Keratinocyte (primary cell): Measurements from ENCODE around the gene ABCB11. TPM values are rescaled to one million over a fixed set of nuclear protein-coding genes. Genes with fewer than 3 reads are reported as not detected.

Experiments
- DNase-seq: peaks from one replicate; pipeline ENCODE4 v3.0.0-alpha.2; 2011; ENCODE audit warnings: low read depth, missing footprints, low spot score
- FAIRE-seq: peaks from 2 replicates; lab custom pipeline; 2011; peaks lifted over from hg19 to GRCh38; lab: Jason Lieb, UNC
- H2AFZ ChIP-seq: 2 replicates; pipeline ENCODE4 v1.6.0; 2012; ENCODE audit warnings: low read length, control low read depth, inconsistent platforms; ENCODE audit not compliant: control insufficient read depth
- H3K27ac ChIP-seq: 2 replicates; pipeline ENCODE4 v1.5.1; 2011; ENCODE audit warnings: low read length; ENCODE audit not compliant: control insufficient read depth, insufficient read depth
- H3K27me3 ChIP-seq: 3 replicates; pipeline ENCODE4 v1.6.0; 2011; ENCODE audit warnings: low read length; ENCODE audit not compliant: control insufficient read depth, insufficient read depth; ENCODE audit errors: extremely low read depth
- H3K36me3 ChIP-seq, 2 experiments: 2 replicates in 1 of 2; 3 replicates in 1 of 2; pipeline ENCODE4 v1.5.1; 2011; ENCODE audit warnings: low read length in 2 of 2, mild to moderate bottlenecking in 1 of 2; ENCODE audit not compliant: control insufficient read depth in 2 of 2, insufficient read depth in 2 of 2; ENCODE audit errors: extremely low read depth in 1 of 2
- H3K4me1 ChIP-seq: 3 replicates; pipeline ENCODE4 v1.5.1; 2011; ENCODE audit warnings: low read length; ENCODE audit not compliant: control insufficient read depth, insufficient read depth; ENCODE audit errors: extremely low read depth
- H3K4me2 ChIP-seq: 3 replicates; pipeline ENCODE4 v1.6.0; 2011; ENCODE audit warnings: low read depth, low read length; ENCODE audit not compliant: control insufficient read depth, insufficient read depth; ENCODE audit errors: extremely low read depth
- H3K4me3 ChIP-seq, 3 experiments: fragments of 200-600 bp in 1 of 3; sonication (generic) in 1 of 3; 2 replicates in 2 of 3; 3 replicates in 1 of 3; pipeline ENCODE4 v1.5.1; 2011 to 2016; ENCODE audit warnings: low read length in 3 of 3, mild to moderate bottlenecking in 3 of 3, control low read depth in 2 of 3, inconsistent platforms in 1 of 3, low read depth in 1 of 3, mixed read lengths in 1 of 3, mixed run types in 1 of 3, moderate library complexity in 1 of 3; ENCODE audit not compliant: control insufficient read depth in 2 of 3, insufficient read depth in 2 of 3; ENCODE audit errors: extremely low read depth in 1 of 3
- H3K79me2 ChIP-seq: 2 replicates; pipeline ENCODE4 v1.6.0; 2012; ENCODE audit warnings: low read length; ENCODE audit not compliant: control insufficient read depth, insufficient read depth
- H3K9ac ChIP-seq: 3 replicates; pipeline ENCODE4 v1.6.0; 2011; ENCODE audit warnings: low read length; ENCODE audit not compliant: control insufficient read depth, insufficient read depth; ENCODE audit errors: extremely low read depth
- H3K9me1 ChIP-seq: 3 replicates; pipeline ENCODE4 v1.6.0; 2011; ENCODE audit warnings: low read length; ENCODE audit not compliant: control insufficient read depth, insufficient read depth; ENCODE audit errors: extremely low read depth
- H3K9me3 ChIP-seq: 2 replicates; pipeline ENCODE4 v1.5.1; 2012; ENCODE audit warnings: low read depth, low read length; ENCODE audit not compliant: control insufficient read depth
- H4K20me1 ChIP-seq: 3 replicates; pipeline ENCODE4 v1.6.0; 2011; ENCODE audit warnings: low read length; ENCODE audit not compliant: control insufficient read depth, insufficient read depth; ENCODE audit errors: extremely low read depth
- EZH2 ChIP-seq: IDR thresholded peaks from one replicate; pipeline ENCODE4 v1.6.1; 2012; ENCODE audit warnings: inconsistent platforms, mild to moderate bottlenecking, low read length, moderate library complexity
- dilution Hi-C: fragments of 300-500 bp; cut with MboI; formaldehyde crosslinking; loops from one replicate; pipeline ENCODE4 v1.7.0; 2020; ENCODE audit warnings: low sequenced_read_pairs; ENCODE audit not compliant: extremely low pct_ligation_motif_present
- polyA plus RNA-seq, 5 experiments: library from polyadenylated mRNA; depleted of rRNA in 3 of 5; stranded (reverse) in 3 of 5; stranded (forward) in 1 of 5; unstranded in 1 of 5; fragments of >200 nt; gene quantifications; 1 replicate in 1 of 5; 2 replicates in 3 of 5; 3 replicates in 1 of 5; pipeline versions ENCODE4 v1.2.1 to v1.2.3, GENCODE V29; 2011 to 2012; ENCODE audit warnings: missing spikeins in 2 of 5, low read depth in 1 of 5, low replicate concordance in 1 of 5
- TF ChIP-seq, protein P1 (sequence below), 3 experiments: IDR thresholded peaks in 1 of 3; conservative IDR thresholded peaks in 1 of 3; optimal IDR thresholded peaks in 1 of 3; 2 replicates in 2 of 3; 3 replicates in 1 of 3; pipeline versions ENCODE3 to v1.5.1; 2011; ENCODE audit warnings: low read length in 3 of 3, mild to moderate bottlenecking in 3 of 3, moderate library complexity in 2 of 3, control low read depth in 1 of 3, inconsistent platforms in 1 of 3; ENCODE audit not compliant: insufficient read depth in 2 of 3; ENCODE audit errors: extremely low read depth in 1 of 3

Gene ABCB11
- polyA plus RNA-seq, 1 donor (not counting 4 experiments of a cell fraction or from before 2014, with no cell fraction given): 0.03 TPM

DNA sequence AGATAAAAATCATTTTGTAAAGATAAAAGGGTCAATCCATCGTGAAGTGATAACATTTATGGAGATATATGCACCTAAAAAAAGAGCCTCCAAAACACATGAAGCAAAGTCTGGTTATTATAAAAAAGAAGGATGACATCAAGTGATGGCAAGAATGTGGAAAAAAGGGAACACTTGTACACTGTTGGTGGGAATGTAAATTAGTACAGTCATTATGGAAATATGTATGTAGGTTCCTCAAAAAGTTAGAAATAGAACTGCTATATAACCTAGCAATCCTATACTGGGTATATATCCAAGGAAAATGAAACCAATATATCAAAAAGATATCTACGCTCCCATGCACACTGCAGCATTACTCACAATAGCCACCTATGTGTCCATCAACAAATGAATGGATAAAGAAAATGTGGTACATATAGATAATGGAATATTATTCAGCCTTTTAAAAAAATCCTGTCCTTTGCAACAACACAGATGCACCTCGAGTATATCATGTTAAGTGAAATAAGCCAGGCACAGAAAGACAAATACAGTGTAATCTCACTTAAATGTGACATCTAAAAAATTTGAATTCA lies 28.9 kb downstream of the ABCB11 start:
- no peak overlapping the region for H3K9ac ChIP-seq
- FAIRE-seq (no peak), DNase-seq (no peak)
- TF ChIP-seq, protein P1, sequence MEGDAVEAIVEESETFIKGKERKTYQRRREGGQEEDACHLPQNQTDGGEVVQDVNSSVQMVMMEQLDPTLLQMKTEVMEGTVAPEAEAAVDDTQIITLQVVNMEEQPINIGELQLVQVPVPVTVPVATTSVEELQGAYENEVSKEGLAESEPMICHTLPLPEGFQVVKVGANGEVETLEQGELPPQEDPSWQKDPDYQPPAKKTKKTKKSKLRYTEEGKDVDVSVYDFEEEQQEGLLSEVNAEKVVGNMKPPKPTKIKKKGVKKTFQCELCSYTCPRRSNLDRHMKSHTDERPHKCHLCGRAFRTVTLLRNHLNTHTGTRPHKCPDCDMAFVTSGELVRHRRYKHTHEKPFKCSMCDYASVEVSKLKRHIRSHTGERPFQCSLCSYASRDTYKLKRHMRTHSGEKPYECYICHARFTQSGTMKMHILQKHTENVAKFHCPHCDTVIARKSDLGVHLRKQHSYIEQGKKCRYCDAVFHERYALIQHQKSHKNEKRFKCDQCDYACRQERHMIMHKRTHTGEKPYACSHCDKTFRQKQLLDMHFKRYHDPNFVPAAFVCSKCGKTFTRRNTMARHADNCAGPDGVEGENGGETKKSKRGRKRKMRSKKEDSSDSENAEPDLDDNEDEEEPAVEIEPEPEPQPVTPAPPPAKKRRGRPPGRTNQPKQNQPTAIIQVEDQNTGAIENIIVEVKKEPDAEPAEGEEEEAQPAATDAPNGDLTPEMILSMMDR (optimal IDR thresholded peaks at IDR 0.05 in 1 of 3, IDR thresholded peaks at IDR 0.05 in 1 of 3, conservative IDR thresholded peaks at IDR 0.05 in 1 of 3; ENCODE audit: extremely low read depth in 1 of 3, insufficient read depth in 2 of 3, low read length in 3 of 3): no peak
- no peak for TF ChIP-seq EZH2
- dilution Hi-C loops: no loop called here
- H3K79me2 ChIP-seq: no peaks in the 10 kb centered on the region
- H3K4me2 ChIP-seq: no peak overlapping the region
- no peak overlapping the region for H2AFZ ChIP-seq
- no peak overlapping the region for H3K4me3 ChIP-seq
- H3K27ac ChIP-seq: no peak overlapping the region
- H3K27me3 ChIP-seq: no peaks in the 10 kb centered on the region
- no peaks in the 10 kb centered on the region for H3K36me3 ChIP-seq
- peaks cover 22% of the 10 kb centered on the region for H3K4me1 ChIP-seq
- H3K9me1 ChIP-seq: no peaks in the 10 kb centered on the region
- H4K20me1 ChIP-seq: no peaks in the 10 kb centered on the region
- H3K9me3 ChIP-seq: no peaks in the 10 kb centered on the region

DNA sequence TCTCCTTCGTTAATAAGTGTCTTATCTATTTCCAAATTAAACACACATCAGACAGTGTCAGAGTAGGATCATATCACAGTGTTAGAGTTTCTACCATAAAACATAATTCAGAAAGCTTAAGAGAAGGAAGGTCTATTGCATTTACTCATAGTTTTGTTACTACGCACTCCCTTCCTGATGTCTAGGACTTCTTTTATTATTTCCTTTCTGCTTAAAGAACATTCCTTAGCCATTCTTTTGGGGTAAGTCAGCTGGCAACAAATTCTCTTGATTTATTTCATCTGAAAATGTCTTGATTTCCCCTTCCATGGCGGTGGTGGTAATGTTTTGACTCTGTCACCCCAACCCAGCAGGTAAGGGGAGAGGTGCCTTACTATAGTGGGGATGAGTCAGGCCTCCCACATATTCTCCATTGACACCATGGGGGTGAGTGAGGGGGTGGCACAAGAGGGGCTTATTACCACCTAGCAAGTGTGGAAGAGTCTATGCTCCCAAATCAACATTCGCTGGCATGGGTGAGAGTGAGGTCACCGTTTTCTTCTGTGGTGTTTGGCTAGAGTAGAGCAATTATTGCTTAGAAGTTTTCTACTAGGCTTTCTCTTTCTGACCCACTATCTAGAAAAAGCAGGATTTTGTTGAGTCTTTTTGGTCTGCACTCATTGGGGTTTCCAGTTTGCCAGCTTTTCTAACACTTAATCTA lies 29.9 kb downstream of the ABCB11 start:
- no peak overlapping the region for H3K4me3 ChIP-seq
- no peak overlapping the region for H3K9ac ChIP-seq
- FAIRE-seq: no peak
- no peaks in the 10 kb centered on the region for H3K79me2 ChIP-seq
- no peaks in the 10 kb centered on the region for H3K27me3 ChIP-seq
- TF ChIP-seq EZH2: no peak
- TF ChIP-seq, protein P1 (optimal IDR thresholded peaks at IDR 0.05 in 1 of 3, IDR thresholded peaks at IDR 0.05 in 1 of 3, conservative IDR thresholded peaks at IDR 0.05 in 1 of 3; ENCODE audit: extremely low read depth in 1 of 3, insufficient read depth in 2 of 3, low read length in 3 of 3): no peak
- dilution Hi-C loops: no loop called here
- no peak overlapping the region for H3K4me2 ChIP-seq
- no peaks in the 10 kb centered on the region for H3K9me1 ChIP-seq
- H3K4me1 ChIP-seq: peaks cover 20% of the 10 kb centered on the region
- H3K36me3 ChIP-seq: no peaks in the 10 kb centered on the region
- no peaks in the 10 kb centered on the region for H4K20me1 ChIP-seq
- H3K27ac ChIP-seq: no peak overlapping the region
- no peak for DNase-seq
- peak overlapping the region; percentile 54 for H2AFZ ChIP-seq
- H3K9me3 ChIP-seq: no peaks in the 10 kb centered on the region
